Stimulated activated CD4-positive, alpha-beta T cell treated with anti-CD3 and anti-CD28 coated beads, TNF-alpha, amount 100 ng/mL, for 48 hours (primary cell): ENCODE measurements around the gene CDHR1.

Experiments
- DNase-seq, 3 donors: peaks; one replicate each; pipeline ENCODE4 v3.0.0-alpha.2; 2020; ENCODE audit warnings: low read depth in 3 of 3

Gene CDHR1

GRCh38 chr10:84262190-84262956 is 68.0 kb downstream of the CDHR1 start:
- DNase-seq, result no peak

- no peak for DNase-seq
Observed at GRCh38 chr10:84263716-84264115, 69.4 kb downstream of the CDHR1 start.

- DNase-seq, result peak; percentile 34 to 53 (median 44)
Observed at GRCh38 chr10:84264611-84265141, 70.3 kb downstream of the CDHR1 start.

GRCh38 chr10:84265418-84265817 is 71.1 kb downstream of the CDHR1 start:
- no peak for DNase-seq

- peak; percentile 59 to 76 (median 70) for DNase-seq
Observed at GRCh38 chr10:84267503-84268126, 73.3 kb downstream of the CDHR1 start.

- DNase-seq, result no peak
Observed at GRCh38 chr10:84269162-84269561, 74.8 kb downstream of the CDHR1 start.
